Stimulated activated CD8-positive, alpha-beta memory T cell treated with anti-CD3 and anti-CD28 coated beads, Interleukin-4, amount 100 ng/mL, for 24 hours (primary cell): ENCODE data around the gene MARCHF5.
"Not testable (repeated sequence)": the region's sequence is repeated elsewhere in the genome, so short reads cannot be mapped to it uniquely, and the experiment has no call there.

Experiments
- DNase-seq: peaks from one replicate; pipeline ENCODE4 v3.0.0-alpha.2; 2020; ENCODE audit warnings: low read depth

Gene MARCHF5

DNA sequence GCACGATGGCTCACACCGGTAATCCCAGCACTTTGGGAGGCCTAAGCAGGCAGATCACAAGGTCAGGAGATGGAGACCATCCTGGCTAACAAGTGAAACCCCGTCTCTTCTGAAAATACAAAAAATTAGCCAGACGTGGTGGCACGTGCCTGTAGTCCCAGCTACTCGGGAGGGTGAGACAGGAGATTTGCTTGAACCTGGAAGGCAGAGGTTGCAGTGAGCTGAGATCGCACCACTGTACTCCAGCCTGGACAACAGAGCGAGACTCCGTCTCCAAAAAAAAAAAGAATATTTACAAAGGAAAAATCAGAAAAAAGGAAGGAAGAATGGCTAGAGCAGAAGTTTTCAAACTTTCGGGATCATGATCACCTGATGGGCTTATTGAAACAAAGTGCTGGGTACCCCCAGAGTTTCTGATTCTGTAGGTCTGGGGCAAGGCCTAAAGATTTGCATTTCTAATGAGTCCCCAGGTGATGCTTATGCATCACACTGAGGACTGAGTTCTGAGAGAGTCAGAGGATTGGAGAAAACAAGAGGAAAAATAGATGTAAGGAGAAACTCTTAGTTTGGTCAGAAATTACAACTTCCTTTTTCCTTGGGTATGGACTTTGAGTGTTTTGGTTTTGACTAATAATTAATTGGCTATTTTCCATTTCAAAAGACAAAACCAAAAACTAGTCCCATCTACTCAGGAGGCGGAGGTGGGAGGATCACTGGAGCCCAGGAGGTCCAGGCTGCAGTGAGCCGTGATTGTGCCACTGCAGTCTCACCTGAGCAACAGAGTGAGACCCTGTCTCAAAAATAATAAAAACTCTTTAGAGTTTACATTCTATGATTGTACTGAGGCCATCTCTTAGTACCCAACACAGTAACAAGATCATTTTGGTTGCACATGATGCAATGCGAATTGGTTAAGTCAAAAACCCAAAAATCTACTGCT lies 14.4 kb downstream of the MARCHF5 start:
- DNase-seq: no peak

DNA sequence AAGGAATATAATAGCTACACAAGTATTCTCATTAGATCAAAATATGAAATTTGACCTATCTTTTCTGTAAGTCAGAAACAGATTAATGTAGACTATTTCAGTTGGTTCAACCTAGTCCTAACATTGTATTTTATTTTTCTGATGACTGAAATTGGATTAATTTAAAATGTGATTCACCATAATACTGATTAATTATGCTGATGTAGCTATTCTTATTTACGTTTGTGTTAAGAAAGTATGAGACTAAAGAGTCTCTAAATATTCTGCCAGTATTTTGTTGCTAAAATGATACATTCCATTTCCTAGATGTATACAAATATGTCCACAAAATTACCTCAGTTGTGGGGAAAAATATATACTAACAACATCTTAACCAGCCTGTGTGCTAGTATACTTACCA lies 18.3 kb downstream of the MARCHF5 start:
- no peak for DNase-seq

DNA sequence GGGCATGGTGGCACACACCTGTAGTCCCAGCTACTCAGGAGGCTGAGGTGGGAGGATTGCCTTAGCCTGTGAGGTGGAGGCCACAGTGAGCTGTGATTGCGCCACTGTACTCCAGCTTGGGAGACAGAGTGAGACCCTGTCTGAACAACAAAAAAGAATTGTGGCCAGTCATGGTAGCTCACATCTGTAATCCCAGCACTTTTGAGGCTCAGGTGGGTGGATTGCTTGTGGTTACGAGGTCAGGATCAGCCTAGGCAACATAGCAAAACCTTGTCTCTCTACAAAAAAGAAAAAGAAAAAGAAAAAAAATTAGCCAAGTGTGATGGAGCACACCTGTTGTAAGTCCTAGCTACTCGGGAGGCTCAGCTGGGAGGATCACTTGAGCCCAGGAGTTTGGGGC lies 22.8 kb downstream of the MARCHF5 start:
- DNase-seq: no peak

DNA sequence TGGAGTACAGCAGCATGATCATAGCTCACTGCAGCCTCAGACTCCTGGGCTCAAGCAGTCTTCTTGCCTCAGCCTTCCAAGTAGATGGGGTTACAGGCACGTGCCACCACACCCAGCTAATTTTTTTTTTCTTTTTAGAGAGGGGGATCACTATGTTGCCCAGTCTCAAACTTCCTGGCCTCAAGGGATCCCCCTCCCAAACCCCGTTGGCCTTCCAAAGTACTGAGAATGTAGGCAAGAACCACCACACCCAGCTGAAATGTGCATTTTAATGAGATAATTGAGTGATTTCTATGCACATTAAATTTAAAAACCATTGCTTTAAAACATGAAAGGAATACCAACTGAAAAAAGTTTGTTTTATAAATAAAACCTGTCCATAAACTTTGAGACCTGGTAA lies 25.6 kb downstream of the MARCHF5 start:
- no peak for DNase-seq

DNA sequence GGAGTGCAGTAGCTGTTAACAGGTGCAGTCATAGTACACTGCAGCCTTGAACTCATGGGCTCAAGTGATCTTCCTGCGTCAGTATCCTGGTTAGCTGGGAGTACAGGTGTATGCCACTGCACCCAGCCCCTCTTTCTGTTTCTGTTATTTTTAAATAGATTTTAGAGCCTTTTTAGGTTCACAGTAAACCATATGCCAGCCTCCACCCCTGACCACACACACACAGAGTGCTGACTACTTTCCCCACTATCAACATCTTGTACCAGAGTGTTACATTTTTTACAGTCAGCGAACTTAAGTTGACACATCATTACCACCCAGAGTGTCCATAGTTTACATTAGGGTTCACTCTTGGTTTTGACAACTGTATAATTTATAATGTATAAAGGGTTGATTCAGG lies 32.1 kb downstream of the MARCHF5 start:
- no peak for DNase-seq

DNA sequence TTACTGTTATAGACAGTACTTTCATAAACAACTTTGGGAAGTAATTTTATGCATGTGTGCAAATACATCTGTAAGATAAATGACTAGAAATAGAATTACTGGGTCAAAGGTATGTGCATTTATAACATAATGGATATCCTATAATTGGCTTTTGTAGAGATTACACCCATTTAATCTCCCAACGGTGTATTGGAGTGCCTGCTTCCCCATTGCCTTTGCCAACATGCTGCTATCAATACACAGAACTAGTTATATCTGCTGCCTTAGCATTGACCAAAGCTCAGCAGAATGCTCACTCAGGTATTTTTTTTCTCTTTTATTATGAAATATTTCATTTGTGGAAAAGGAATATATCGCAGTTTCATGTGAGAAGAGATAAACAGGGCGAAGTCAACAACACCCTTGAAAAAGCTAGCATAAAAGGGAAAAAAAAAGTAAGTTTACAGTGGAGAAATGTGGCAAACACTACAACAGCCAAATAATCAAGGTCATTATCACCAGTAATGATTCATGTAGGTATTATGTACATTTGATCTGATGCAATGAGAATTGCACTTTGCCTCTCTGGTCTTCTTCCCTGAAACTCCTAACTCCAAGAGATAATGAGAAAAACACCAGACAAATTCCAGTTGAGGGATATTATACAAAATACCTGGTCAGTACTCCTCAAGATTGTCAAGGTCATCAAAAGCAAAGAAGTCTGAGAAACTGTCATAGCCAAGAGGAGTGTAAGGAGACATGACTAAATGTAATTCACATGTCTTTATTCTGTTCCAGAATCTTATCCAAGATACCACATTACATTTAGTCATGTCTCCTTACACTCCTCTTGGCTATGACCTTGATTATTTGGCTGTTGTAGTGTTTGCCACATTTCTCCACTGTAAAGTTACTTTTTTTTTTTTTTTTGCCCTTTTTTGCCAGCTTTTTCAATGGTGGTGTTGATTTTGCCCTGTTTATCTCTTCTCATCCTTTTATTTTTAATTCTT lies 36.8 kb downstream of the MARCHF5 start:
- DNase-seq: no peak

DNA sequence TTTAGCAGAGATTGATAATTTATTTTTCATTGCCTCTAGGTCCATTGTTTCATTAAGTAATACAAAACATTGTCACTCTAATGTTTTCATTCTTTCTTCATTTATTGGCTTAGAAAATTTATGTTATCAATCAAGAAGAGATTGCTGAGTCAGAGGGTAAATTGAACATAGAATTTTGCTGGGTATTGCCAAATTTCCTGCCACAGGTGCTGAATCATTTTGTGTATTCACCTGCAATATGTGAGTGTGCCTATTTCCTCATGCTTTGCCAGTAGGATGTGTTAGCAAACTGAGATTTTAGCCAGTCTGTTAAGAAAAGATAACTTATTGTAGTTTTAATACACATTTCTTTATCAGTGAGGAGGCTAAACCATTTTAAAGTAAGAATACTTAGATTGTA lies 38.0 kb downstream of the MARCHF5 start:
- no peak for DNase-seq

DNA sequence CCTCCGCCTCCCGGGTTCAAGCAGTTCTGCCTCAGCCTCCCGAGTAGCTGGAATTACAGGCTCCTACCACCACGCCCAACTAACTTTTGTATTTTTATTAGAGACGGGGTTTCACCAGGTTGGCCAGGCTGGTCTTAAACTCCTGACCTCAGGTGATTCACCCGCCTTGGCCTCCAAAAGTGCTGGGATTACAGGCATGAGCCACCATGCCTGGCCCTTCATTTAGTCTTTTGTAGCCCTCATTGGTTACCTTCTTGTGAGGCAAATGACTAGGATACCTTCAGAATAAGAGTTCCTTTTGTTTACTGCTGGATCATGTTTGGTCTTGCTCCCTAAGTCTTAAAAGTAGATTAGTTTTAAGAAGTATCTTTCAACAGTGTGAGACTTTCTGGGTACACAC lies 39.0 kb downstream of the MARCHF5 start:
- not testable (repeated sequence) for DNase-seq

DNA sequence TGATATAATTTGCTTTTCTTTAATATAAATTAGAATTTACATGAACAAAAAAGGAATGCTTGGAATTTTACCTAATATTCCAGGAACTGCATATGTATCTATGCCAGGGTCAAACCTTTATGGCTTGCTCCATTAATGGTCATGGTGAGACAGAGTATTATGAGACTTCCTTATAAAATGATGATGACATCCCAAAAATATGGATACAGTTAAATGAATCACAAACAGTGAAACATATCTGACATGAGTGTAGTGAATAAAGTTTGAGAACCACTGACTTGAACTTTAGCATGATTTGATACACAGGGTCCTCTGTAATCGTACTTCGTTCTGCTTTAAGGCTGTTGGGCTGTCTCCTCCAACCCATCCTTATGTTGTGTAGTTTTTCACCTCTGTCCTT lies 51.8 kb downstream of the MARCHF5 start:
- no peak for DNase-seq

DNA sequence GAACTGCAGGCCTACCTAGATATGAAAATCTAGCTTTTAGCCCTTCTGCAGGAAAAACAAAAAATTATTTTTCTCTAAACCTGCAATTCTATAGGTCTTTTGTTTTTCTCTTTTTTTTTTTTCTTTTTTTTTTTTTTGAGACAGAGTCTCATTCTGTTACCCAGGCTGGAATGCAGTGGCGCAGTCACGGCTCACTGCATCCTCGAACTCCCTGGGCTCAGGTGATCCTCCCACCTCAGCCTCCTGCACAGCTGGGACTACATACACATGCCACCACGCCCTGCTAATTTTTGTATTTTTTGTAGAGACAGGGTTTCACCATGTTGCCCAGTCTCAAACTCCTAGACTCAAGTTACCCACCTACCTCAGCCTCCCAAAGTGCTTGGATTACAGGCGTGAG lies 54.6 kb downstream of the MARCHF5 start:
- DNase-seq: not testable (repeated sequence)

DNA sequence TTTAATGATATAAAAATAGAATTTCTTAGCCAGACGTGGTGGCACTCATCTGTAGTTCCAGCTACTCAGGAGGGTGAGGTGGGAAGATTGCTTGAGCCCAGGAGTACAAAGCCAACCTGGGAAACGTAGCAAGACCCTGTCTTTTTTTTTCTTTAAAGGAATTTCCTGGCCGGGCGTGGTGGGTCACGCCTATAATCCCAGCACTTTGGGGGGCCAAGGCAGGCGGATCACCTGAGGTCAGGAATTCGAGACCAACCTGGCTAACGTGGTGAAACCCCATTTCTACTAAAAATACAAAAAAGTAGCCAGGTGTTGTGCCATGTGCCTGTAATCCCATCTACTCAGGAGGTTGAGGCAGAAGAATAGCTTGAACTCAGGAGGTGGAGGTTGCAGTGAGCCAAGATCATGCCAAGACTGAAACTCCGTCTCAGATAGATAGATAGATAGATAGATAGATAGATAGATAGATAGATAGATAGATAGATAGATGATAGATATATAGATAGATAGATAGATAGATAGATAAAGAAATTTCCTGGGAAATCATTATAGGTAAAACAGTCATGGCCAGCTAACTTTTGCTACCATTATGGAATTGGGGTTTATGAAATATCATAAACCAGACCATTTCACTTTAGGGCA lies 56.2 kb downstream of the MARCHF5 start:
- DNase-seq: not testable (repeated sequence)

DNA sequence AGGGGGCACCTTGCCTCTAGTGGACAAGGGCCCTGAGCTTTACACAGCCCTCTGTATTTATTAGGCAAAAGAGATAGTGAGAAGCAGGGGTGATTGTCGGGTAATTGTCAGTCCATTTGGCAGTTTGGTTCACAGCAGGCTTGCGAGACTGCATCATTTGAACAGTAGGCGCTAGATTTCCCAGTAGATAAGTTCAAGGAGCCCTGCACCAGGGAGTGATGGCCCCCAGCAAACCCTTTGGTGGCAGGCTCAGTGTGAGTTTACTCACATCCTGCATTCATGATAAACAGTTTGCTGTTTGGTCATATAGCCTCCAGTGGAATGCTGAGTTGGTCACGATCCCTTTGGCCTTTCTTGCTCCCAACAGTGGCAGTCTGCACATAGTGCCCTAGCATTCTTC lies 59.4 kb downstream of the MARCHF5 start:
- DNase-seq: no peak

DNA sequence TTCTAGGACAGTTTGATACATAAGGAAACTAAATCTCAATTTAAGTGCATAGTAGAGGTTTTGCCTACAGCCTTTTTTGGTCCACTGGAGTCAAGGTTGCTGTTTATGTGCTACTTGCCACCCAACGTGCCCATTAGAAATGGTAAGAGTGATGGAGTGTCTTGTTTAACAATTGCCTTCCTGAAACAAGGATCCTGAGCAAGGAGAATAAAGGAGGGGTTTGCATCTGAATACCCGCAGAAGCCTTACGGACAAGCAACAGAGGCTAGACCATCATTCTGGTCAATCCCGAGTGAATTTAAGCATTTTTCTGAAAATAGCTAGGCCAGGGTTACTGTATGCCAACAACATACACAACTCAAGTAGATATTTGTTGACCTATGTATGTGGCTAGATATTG lies 63.6 kb downstream of the MARCHF5 start:
- no peak for DNase-seq

DNA sequence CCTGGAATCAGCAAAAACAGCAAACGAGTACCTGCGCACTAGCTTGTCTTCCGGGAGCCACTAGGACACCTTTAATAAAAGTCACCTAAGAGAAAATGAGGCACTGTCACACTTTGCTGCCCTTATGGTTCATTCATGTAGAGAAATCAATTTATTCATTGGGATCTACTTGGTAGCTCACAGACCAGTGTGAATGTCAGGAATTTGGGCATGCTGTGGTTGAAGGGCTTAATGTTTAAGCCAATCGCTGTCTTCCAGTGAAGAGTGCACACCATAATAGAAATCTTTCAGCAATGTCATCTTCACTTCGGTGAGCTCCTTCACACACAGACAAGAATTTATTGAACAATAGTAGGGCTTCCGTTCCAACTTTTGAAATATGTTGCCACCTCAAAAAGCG lies 65.1 kb downstream of the MARCHF5 start:
- no peak for DNase-seq

DNA sequence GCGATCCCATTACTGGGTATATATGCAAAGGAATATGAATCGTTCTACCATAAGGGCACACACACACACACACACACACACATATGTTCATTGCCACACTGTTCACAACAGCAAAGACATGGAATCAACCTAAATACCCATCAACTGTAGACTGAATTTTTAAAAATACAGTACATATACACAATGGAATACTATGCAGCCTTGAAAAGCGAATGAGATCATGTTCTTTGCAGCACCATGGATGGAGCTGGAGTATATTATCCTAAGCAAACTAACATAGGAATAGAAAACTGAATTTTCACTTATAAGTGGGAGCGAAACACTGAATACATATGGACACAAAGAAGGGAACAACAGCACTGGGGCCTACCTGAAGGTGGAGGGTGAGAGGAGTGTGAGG lies 72.5 kb downstream of the MARCHF5 start:
- DNase-seq: no peak

DNA sequence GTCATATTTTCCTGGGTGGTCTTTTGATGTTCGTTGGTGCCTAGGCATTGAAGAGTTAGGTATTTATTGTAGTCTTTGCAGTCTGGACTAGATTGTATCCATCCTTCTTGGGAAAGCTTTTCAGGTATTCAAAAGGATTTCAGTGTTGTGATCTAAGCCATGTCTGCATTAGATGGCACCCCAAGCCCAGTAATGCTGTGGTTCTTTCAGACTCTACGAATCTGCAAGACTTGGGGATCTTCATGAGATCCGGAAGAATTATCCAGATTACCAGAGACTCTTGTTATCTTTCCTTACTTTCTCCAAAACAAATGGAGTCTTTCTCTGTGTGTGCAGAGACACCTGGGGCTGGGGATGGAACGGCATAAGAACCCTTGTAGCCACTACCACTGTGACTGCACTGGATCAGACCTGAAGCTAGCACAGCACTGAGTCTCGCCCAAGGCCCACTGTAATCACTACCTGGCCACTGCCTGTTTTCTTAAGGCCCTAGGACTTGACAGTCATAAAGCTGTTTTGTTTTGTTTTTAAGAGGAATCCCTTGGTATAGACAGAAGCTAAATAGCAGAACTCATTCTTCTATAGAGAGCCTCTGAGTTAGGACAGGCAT lies 75.5 kb downstream of the MARCHF5 start:
- no peak for DNase-seq

DNA sequence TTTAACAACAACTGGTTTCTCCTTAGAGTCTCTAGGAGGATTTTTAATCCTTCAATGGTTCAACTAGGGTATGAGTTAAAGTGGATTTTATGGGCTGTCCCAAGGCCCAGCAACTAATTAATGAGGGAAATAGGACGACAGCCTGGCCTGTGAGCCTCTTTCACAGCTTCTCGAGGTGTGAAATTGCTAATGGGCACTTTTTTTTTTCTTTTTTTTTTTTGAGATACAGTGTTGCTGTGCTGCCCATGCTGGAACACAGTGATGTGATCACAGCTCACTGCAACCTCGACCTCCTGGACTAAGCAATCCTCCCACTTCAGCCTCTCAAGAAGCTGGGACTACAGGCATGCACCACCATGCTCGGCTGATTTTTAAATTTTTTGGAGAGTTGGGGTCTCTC lies 87.0 kb downstream of the MARCHF5 start:
- no peak for DNase-seq

DNA sequence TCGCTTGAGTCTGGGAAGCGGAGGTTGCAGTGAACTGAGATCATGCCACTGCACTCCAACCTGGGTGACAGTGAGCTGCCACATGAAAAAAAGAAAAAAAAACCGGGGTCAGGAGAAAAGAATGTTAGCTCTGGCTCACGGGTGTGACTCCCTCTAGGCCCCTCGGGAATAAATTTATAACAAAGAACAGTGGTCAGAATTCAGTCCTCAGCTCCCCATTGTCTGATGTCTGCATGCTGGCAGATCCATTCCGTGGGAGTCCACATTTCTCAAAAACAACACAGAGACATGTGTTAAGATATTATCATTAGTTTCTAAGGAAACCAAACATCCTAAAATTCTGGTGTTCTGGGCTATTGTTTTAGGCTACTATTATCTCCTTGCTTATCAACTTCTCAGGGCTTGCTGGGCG lies 90.6 kb downstream of the MARCHF5 start:
- no peak for DNase-seq

DNA sequence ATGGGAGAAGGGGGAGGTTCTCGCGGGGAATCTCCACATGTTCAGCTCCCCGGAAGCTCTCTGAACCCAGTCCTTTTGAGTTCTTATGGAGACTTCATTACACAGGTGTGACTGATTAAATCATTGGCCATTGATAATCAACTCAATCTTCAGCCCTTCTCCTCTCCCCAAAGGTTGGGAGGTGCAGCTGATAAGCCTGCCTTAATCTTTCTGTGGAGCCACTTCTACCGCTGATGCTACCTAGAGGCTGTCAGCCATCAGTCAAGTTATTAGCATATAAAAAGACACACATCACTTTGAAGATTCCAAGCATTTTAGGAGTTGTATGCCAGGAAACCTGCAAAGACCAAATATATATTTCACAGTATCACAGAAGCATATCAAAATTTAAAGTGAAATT lies 91.7 kb downstream of the MARCHF5 start:
- DNase-seq: no peak

DNA sequence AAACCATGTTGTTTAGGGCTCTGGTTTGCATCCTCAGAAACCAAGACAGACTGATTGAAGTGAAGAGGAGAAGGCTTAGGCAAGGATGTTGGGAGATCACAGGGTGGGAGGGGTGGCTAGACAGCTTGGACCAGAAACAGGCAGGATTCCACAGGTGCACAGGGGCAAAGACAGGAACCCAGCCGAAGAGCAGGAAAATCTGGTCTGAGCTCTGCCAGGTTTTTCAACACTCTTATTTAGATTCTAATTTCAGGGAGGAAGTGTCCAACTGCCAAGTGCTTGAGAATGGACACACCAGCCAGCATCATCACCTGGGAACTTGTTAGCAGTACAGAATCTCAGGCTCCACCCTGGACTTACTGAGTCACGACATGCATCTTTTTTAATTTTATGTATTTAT lies 93.8 kb downstream of the MARCHF5 start:
- no peak for DNase-seq

DNA sequence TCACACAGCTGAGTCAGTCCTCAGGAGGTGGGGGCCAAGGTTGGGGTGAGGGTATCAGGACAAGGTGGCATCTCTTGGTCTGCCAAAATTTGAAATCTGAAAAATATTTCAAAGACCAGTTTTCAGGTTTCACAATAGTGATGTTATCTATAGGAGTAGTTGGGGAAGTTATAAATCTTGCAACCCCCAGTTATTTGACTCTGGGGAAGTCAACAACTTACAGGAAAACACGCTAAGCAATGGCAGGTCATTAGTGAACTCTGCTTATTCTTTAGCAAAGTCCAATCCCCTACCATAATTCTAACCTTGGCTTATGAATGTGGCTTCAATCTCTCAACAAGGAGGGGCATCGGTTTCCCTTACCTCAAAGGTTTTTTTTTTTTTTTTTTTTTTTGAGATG lies 94.9 kb downstream of the MARCHF5 start:
- DNase-seq: no peak
